Epithelial cell of esophagus (primary cell): Measurements from ENCODE around the gene NAPSA.

Experiments used
- DNase-seq: peaks from one replicate; pipeline ENCODE4 v3.0.0; 2010; ENCODE audit warnings: low read depth
- H3K4me3 ChIP-seq: 2 replicates; pipeline ENCODE4 v1.5.1; 2011; ENCODE audit warnings: mild to moderate bottlenecking, low read length, control low read depth
- CTCF ChIP-seq: IDR thresholded peaks from 2 replicates; pipeline ENCODE4 v1.5.1; 2011; ENCODE audit warnings: low read depth, mild to moderate bottlenecking, low read length, control low read depth, inconsistent platforms; ENCODE audit not compliant: insufficient read depth; ENCODE audit errors: missing control alignments

NAPSA gene

GRCh38 chr19:50311723-50312635 is 53.5 kb downstream of the NAPSA start:
- no peak for DNase-seq
- no peak overlapping the region for H3K4me3 ChIP-seq
- no peak for TF ChIP-seq CTCF

DNA sequence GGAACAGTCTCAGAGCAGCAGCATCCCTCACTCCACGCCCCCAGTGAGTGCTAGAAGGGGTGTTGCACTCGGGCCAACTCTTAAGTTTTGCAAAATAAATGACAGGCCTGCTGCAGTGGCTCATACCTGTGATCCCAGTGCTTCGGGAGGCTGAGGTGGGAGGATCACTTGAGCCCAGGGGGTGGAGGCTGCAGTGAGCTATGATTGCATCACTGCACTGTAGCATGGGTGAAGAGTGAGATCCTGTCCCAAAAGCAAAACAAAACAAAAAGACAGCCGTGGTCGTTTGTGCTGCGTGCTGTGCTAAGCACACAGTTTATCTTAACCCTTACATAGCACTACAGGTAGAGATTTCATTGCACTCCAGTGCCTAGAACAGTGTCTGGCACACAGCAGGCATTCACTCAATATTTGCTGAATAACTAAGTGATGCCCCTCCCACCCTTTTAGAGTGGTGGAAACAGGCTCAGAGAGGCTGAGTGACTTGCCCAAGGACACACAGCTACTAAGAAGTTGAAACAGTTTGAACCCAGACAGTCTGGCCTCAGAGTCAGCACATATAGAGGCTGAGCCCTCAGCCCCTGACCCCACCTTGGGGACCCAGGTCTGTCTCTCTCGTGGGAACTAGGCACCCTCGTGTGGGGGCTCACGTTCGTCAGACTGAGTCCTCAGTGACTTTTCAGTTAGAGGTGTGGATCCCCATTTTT is 54.5 kb downstream of the NAPSA start:
- TF ChIP-seq CTCF: no peak
- H3K4me3 ChIP-seq: no peak overlapping the region
- DNase-seq: no peak

DNA sequence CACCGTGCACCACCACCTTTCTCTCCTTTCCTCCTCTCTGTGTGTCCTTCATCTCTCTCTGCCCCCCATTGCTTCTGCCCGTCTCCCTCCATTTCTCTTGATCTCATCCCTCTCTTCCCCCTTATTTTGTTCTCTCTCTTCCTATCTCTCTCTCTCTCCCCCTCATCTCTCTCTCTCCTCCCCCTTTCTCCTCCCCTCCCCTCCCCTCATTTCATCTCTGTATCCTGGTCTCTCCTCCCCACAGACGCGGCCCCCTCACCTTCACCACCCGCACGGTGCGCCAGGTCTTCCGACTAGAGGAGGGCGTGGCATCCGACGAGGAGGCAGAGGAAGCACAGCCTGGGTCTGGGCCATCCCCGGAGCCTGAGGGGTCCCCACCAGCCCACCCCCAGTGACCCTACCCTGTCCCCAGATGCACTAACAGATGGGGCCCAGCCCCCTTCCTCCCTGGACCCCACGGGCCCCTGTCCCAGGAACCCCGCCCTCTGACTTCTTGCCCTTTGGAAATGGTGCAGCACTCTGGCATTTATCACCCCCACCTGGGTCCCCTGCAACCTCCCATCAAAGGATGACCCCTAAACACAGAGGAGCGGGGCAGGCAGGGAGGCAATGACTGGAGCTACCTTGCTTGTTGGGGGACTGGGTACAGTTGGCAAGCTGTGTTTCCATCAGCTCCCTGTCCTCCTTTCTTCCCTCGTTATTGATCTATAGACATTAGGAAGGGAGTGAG is 55.9 kb downstream of the NAPSA start:
- no peak for DNase-seq
- no peak overlapping the region for H3K4me3 ChIP-seq
- TF ChIP-seq CTCF: no peak

GRCh38 chr19:50308991-50309390 is 56.4 kb downstream of the NAPSA start:
- no peak for TF ChIP-seq CTCF
- H3K4me3 ChIP-seq: no peak overlapping the region

More at GRCh38 chr19:50308991-50309390, 56.4 kb downstream of the NAPSA start:
- no peak for DNase-seq
